GM12878 (cell line): ENCODE data around the gene NEMP2. TPM values are rescaled to one million over a fixed set of nuclear protein-coding genes. Genes with fewer than 3 reads are reported as not detected.

Source experiments
- ATAC-seq: fragments of 200-7000 bp; cut with Tn5 transposase; 3 replicates; pipeline ENCODE4 v1.9.1; 2020; ENCODE audit warnings: mild to moderate bottlenecking, moderate library complexity
- BruUV-seq: library from RNA; stranded (reverse); fragments of 400-500 nt; replicated peaks from 2 replicates; lab custom pipeline; 2021; lab: Mats Ljungman, UMichigan
- CTCF ChIA-PET: fragments of 300-600 bp; sonication (Branson Sonifier 250); formaldehyde crosslinking; extraction: SDS; loops from one replicate; lab custom pipeline; 2021; ENCODE audit warnings: inconsistent platforms; lab: Yijun Ruan, JAX
- POLR2A ChIA-PET: fragments of 350-600 bp; formaldehyde crosslinking; extraction: SDS; loops from one replicate; lab custom pipeline; 2021; ENCODE audit warnings: inconsistent platforms; lab: Charles Lee
- RAD21 ChIA-PET: fragments of 300-600 bp; sonication (Branson Sonifier 250); formaldehyde crosslinking; loops from one replicate; lab custom pipeline; 2023; ENCODE audit warnings: antibody characterized with exemption; ENCODE audit not compliant: unreplicated experiment; lab: Charles Lee
- SMC1A ChIA-PET: fragments of 300-600 bp; sonication (Branson Sonifier 250); formaldehyde crosslinking; loops from one replicate; lab custom pipeline; 2023; ENCODE audit not compliant: unreplicated experiment, uncharacterized antibody; lab: Charles Lee
- DNase-seq: peaks from one replicate; pipeline ENCODE4 v3.0.0-alpha.2; 2011; ENCODE audit warnings: low read depth, low spot score
- FAIRE-seq: peaks from 3 replicates; lab custom pipeline; 2011; peaks lifted over from hg19 to GRCh38; lab: Jason Lieb, UNC
- H2AFZ ChIP-seq: 2 replicates; pipeline ENCODE4 v1.6.0; 2011; ENCODE audit warnings: low read depth, low read length, control low read depth; ENCODE audit not compliant: control insufficient read depth
- H3K27ac ChIP-seq: 2 replicates; pipeline ENCODE4 v1.5.1; 2011; ENCODE audit warnings: control low read depth; ENCODE audit not compliant: control insufficient read depth, insufficient read depth
- H3K27me3 ChIP-seq, 2 experiments: replicated peaks in 1 of 2; 2 replicates each; pipeline versions ENCODE4 v1.6.0 to v1.6.1; 2011; ENCODE audit warnings: low read length in 1 of 2; ENCODE audit not compliant: control insufficient read depth in 2 of 2, insufficient read depth in 2 of 2
- H3K36me3 ChIP-seq, 2 experiments: 2 replicates each; pipeline ENCODE4 v1.5.1; 2011; ENCODE audit warnings: low read length in 1 of 2; ENCODE audit not compliant: control insufficient read depth in 2 of 2, insufficient read depth in 2 of 2
- H3K4me1 ChIP-seq: 2 replicates; pipeline ENCODE4 v1.6.1; 2011; ENCODE audit warnings: mild to moderate bottlenecking, low read length, moderate library complexity, mixed read lengths; ENCODE audit not compliant: control insufficient read depth, insufficient read depth
- H3K4me2 ChIP-seq: 2 replicates; pipeline ENCODE4 v1.6.0; 2011; ENCODE audit warnings: control low read depth; ENCODE audit not compliant: control insufficient read depth, insufficient read depth
- H3K4me3 ChIP-seq: fragments of 200-600 bp; sonication (generic); 2 replicates; pipeline ENCODE4 v1.5.1; 2016
- H3K79me2 ChIP-seq: 2 replicates; pipeline ENCODE4 v1.6.0; 2011; ENCODE audit warnings: low read length; ENCODE audit not compliant: control insufficient read depth, insufficient read depth
- H3K9ac ChIP-seq: 2 replicates; pipeline ENCODE4 v1.8.0; 2011; ENCODE audit warnings: low read length, control low read depth, mixed read lengths; ENCODE audit not compliant: control insufficient read depth, insufficient read depth
- H3K9me3 ChIP-seq: replicated peaks from 3 replicates; pipeline ENCODE4 v1.5.1; 2011; ENCODE audit warnings: mild to moderate bottlenecking, low read length; ENCODE audit not compliant: control insufficient read depth, insufficient read depth
- H4K20me1 ChIP-seq: 2 replicates; pipeline ENCODE4 v1.6.0; 2011; ENCODE audit not compliant: control insufficient read depth, insufficient read depth
- BMI1 ChIP-seq: fragments of 450-650 bp; IDR thresholded peaks from 2 replicates; pipeline ENCODE4 v1.6.1; 2016; ENCODE audit warnings: mild to moderate bottlenecking, moderate library complexity, borderline replicate concordance
- HCFC1 ChIP-seq: fragments of 150-350 bp; IDR thresholded peaks from 2 replicates; pipeline ENCODE4 v1.6.1; 2014; ENCODE audit warnings: low read length
- HDAC6 ChIP-seq: fragments of 200-600 bp; sonication (generic); IDR thresholded peaks from one replicate; pipeline ENCODE4 v1.8.0; 2017; ENCODE audit warnings: antibody characterized with exemption; ENCODE audit not compliant: unreplicated experiment
- KLF5 ChIP-seq: fragments of 450-650 bp; IDR thresholded peaks from 2 replicates; pipeline ENCODE4 v1.6.1; 2014; ENCODE audit warnings: mild to moderate bottlenecking; ENCODE audit not compliant: partially characterized antibody
- NBN ChIP-seq: fragments of 450-650 bp; IDR thresholded peaks from 2 replicates; pipeline ENCODE4 v1.6.1; 2016
- POLR2AphosphoS2 ChIP-seq: IDR thresholded peaks from 2 replicates; pipeline ENCODE4 v1.6.1; 2011; ENCODE audit warnings: low read depth, mild to moderate bottlenecking, low read length, improper control_type of control experiment, moderate library complexity
- POU2F2 ChIP-seq: IDR thresholded peaks from 3 replicates; pipeline ENCODE4 v1.6.1; 2011; ENCODE audit warnings: low read depth, mild to moderate bottlenecking, low read length, borderline replicate concordance
- SIN3A ChIP-seq: IDR thresholded peaks from 2 replicates; pipeline ENCODE4 v1.6.1; 2012; ENCODE audit warnings: low read depth, low read length, improper control_type of control experiment
- SRF ChIP-seq, 2 experiments: IDR thresholded peaks; 2 replicates each; pipeline ENCODE4 v1.6.1; 2011; ENCODE audit warnings: low read depth in 2 of 2, low read length in 2 of 2, mild to moderate bottlenecking in 1 of 2, moderate library complexity in 1 of 2
- STAT3 ChIP-seq: IDR thresholded peaks from 2 replicates; pipeline ENCODE4 v1.6.1; 2011; ENCODE audit warnings: low read depth, low read length, improper control_type of control experiment
- TAF1 ChIP-seq: IDR thresholded peaks from 2 replicates; pipeline ENCODE4 v1.6.1; 2011; ENCODE audit warnings: mild to moderate bottlenecking, low read depth, low read length, borderline replicate concordance
- TBL1XR1 ChIP-seq: IDR thresholded peaks from 2 replicates; pipeline ENCODE4 v1.6.1; 2012; ENCODE audit warnings: low read depth, low read length, improper control_type of control experiment
- TCF7 ChIP-seq: IDR thresholded peaks from 2 replicates; pipeline ENCODE4 v1.6.1; 2014; ENCODE audit warnings: antibody characterized with exemption, borderline replicate concordance
- WGBS: methylation state at CpG from one replicate; pipeline ENCODE4 v1.1.6; 2016; ENCODE audit warnings: low lambda C conversion rate; ENCODE audit not compliant: insufficient replicate concordance, insufficient coverage; ENCODE audit errors: missing lambda C conversion rate; 5-methylcytosine and 5-hydroxymethylcytosine counted together
- in situ Hi-C: fragments of 300-500 bp; cut with MboI; formaldehyde crosslinking; loops from 9 replicates; pipeline ENCODE4 v1.14.3; 2018; ENCODE audit warnings: mixed read lengths
- intact Hi-C: fragments of 100-400 bp; cut with micrococcal nuclease; formaldehyde crosslinking; loops from one replicate; pipeline ENCODE4 v1.14.2; 2022; ENCODE audit not compliant: unreplicated experiment
- polyA plus RNA-seq, 11 experiments: library from polyadenylated mRNA; depleted of rRNA in 4 of 11; unstranded in 6 of 11; stranded (reverse) in 5 of 11; fragments of >200 nt; fragmentation: Nextera tagmentation in 4 of 11; fragmentation: Illumina TruSeq in 1 of 11; extraction: Ambion mirVana in 4 of 11; extraction: Trizol in 1 of 11; gene quantifications; 1 replicate in 1 of 11; 2 replicates in 10 of 11; pipeline versions ENCODE4 v1.2.1 to v1.2.3, GENCODE V29; 2011 to 2016; ENCODE audit warnings: inconsistent platforms in 2 of 11, missing spikeins in 2 of 11, low read depth in 1 of 11
- total RNA-seq, 4 experiments: library from RNA; depleted of rRNA in 3 of 4; stranded (reverse); fragments of >200 nt in 3 of 4; fragmentation: Illumina TruSeq in 1 of 4; extraction: Trizol in 1 of 4; gene quantifications; 2 replicates each; pipeline versions ENCODE4 v1.2.1 to v1.2.3, GENCODE V29; 2013 to 2021
- TF ChIP-seq, protein P1 (sequence below): fragments of 450-650 bp; IDR thresholded peaks from 2 replicates; pipeline ENCODE4 v1.6.1; 2017; ENCODE audit warnings: borderline replicate concordance
- TF ChIP-seq, protein P2 (sequence below): fragments of 450-650 bp; formaldehyde crosslinking; IDR thresholded peaks from 2 replicates; pipeline ENCODE4 v1.4.0; 2020; ENCODE audit warnings: mild to moderate bottlenecking, moderate library complexity
- TF ChIP-seq, protein P3 (sequence below): fragments of 450-650 bp; IDR thresholded peaks from 2 replicates; pipeline ENCODE4 v1.6.1; 2016; ENCODE audit warnings: mild to moderate bottlenecking, moderate library complexity, borderline replicate concordance

Gene NEMP2
- total and polyA plus RNA-seq, 10 of the 15 experiments (the other 5 are each of a cell fraction or from before 2014, with no cell fraction given): 2.3 to 14.0 (median 8.1) TPM

DNA sequence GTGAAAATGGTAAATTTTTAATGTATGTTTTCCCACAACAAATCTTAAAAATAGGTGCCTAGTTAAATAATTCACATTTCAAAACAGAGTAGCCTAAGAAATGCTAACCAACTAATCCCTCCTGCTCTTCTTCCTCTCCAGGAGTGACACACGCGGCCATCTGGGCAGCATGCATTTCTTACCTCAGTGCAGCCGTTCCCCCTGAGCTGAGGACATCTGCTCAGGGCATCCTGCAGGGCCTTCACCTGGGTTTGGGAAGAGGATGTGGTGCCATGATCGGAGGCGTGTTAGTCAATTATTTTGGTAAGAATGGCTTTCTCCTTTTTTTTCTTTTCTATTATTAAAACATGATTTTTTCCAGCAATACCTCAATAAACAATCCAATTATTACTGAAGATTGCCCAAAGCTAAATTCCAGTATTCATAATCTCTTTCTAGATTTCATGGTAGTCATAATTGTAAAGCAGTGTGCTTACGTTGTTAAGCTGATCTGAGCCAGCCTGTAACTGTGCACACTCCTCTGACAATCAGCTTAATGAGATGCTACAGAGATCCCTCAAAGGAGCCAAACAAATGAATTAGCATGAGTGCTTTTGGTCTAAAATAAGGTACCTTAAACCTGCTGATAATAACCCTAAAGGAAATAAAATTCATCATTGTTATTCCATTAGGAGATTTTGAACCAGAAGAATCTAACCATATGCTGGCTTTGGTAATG is 45.8 kb downstream of the NEMP2 start:
- no peaks in the 10 kb centered on the region for H3K27me3 ChIP-seq
- POLR2A ChIA-PET: no interaction called here
- WGBS: 93% methylated on average over 6 of the region's 6 CpGs
- no peaks in the 10 kb centered on the region for H3K4me1 ChIP-seq
- no peak for FAIRE-seq
- ATAC-seq: no peak
- no peak overlapping the region for H2AFZ ChIP-seq
- no peaks in the 10 kb centered on the region; the same call in 2 of the 3 replicates for H3K9me3 ChIP-seq
- SMC1A ChIA-PET: interaction anchor here (0.9 kb wide), 1 partner anchor 250 kb away, joined by 3 read pairs; no protein-coding TSS in a partner anchor
- no TSS peak for BruUV-seq
- no peak for DNase-seq
- H3K27ac ChIP-seq: no peak overlapping the region
- CTCF ChIA-PET: no interaction called here
- intact Hi-C loops (no loop called here), in situ Hi-C loops (no loop called here)
- no peaks in the 10 kb centered on the region for H4K20me1 ChIP-seq
- H3K36me3 ChIP-seq: peaks cover 0 to 18% of the 10 kb centered on the region in 2 experiments; a peak in 2 of 4 replicates
- H3K4me3 ChIP-seq: no peak overlapping the region
- RAD21 ChIA-PET: no interaction called here
- H3K9ac ChIP-seq: no peak overlapping the region
- H3K4me2 ChIP-seq: no peak overlapping the region
- H3K79me2 ChIP-seq: no peaks in the 10 kb centered on the region
- TF ChIP-seq SRF (IDR thresholded peaks at IDR 0.05; ENCODE audit: low read depth in 2 of 2, low read length in 2 of 2): no peak
- no peak for TF ChIP-seq NBN
- no peak for TF ChIP-seq HDAC6
- TF ChIP-seq POU2F2: no peak
- TF ChIP-seq BMI1: no peak
- TF ChIP-seq SIN3A: no peak
- TF ChIP-seq, protein P1, sequence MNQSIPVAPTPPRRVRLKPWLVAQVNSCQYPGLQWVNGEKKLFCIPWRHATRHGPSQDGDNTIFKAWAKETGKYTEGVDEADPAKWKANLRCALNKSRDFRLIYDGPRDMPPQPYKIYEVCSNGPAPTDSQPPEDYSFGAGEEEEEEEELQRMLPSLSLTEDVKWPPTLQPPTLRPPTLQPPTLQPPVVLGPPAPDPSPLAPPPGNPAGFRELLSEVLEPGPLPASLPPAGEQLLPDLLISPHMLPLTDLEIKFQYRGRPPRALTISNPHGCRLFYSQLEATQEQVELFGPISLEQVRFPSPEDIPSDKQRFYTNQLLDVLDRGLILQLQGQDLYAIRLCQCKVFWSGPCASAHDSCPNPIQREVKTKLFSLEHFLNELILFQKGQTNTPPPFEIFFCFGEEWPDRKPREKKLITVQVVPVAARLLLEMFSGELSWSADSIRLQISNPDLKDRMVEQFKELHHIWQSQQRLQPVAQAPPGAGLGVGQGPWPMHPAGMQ: no peak
- TF ChIP-seq, protein P2, sequence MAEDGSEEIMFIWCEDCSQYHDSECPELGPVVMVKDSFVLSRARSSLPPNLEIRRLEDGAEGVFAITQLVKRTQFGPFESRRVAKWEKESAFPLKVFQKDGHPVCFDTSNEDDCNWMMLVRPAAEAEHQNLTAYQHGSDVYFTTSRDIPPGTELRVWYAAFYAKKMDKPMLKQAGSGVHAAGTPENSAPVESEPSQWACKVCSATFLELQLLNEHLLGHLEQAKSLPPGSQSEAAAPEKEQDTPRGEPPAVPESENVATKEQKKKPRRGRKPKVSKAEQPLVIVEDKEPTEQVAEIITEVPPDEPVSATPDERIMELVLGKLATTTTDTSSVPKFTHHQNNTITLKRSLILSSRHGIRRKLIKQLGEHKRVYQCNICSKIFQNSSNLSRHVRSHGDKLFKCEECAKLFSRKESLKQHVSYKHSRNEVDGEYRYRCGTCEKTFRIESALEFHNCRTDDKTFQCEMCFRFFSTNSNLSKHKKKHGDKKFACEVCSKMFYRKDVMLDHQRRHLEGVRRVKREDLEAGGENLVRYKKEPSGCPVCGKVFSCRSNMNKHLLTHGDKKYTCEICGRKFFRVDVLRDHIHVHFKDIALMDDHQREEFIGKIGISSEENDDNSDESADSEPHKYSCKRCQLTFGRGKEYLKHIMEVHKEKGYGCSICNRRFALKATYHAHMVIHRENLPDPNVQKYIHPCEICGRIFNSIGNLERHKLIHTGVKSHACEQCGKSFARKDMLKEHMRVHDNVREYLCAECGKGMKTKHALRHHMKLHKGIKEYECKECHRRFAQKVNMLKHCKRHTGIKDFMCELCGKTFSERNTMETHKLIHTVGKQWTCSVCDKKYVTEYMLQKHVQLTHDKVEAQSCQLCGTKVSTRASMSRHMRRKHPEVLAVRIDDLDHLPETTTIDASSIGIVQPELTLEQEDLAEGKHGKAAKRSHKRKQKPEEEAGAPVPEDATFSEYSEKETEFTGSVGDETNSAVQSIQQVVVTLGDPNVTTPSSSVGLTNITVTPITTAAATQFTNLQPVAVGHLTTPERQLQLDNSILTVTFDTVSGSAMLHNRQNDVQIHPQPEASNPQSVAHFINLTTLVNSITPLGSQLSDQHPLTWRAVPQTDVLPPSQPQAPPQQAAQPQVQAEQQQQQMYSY (CRISPR knock-in tag): no peak
- TF ChIP-seq TCF7: no peak
- TF ChIP-seq STAT3: no peak
- TF ChIP-seq TAF1: no peak
- no peak for TF ChIP-seq HCFC1
- no peak for TF ChIP-seq KLF5
- TF ChIP-seq, protein P3, sequence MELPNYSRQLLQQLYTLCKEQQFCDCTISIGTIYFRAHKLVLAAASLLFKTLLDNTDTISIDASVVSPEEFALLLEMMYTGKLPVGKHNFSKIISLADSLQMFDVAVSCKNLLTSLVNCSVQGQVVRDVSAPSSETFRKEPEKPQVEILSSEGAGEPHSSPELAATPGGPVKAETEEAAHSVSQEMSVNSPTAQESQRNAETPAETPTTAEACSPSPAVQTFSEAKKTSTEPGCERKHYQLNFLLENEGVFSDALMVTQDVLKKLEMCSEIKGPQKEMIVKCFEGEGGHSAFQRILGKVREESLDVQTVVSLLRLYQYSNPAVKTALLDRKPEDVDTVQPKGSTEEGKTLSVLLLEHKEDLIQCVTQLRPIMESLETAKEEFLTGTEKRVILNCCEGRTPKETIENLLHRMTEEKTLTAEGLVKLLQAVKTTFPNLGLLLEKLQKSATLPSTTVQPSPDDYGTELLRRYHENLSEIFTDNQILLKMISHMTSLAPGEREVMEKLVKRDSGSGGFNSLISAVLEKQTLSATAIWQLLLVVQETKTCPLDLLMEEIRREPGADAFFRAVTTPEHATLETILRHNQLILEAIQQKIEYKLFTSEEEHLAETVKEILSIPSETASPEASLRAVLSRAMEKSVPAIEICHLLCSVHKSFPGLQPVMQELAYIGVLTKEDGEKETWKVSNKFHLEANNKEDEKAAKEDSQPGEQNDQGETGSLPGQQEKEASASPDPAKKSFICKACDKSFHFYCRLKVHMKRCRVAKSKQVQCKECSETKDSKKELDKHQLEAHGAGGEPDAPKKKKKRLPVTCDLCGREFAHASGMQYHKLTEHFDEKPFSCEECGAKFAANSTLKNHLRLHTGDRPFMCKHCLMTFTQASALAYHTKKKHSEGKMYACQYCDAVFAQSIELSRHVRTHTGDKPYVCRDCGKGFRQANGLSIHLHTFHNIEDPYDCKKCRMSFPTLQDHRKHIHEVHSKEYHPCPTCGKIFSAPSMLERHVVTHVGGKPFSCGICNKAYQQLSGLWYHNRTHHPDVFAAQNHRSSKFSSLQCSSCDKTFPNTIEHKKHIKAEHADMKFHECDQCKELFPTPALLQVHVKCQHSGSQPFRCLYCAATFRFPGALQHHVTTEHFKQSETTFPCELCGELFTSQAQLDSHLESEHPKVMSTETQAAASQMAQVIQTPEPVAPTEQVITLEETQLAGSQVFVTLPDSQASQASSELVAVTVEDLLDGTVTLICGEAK: no peak
- TF ChIP-seq POLR2AphosphoS2: no peak
- no peak for TF ChIP-seq TBL1XR1
